Mesenchymal stem cell (in vitro differentiated cells and primary cell): ENCODE data around the gene TTC31.

Experiments
- DNase-seq: peaks from one replicate; pipeline ENCODE4 v3.0.0-alpha.2; 2013
- H2AFZ ChIP-seq: one replicate; pipeline ENCODE4 v1.6.1; 2013; ENCODE audit warnings: low read depth, mild to moderate bottlenecking, control low read depth, inconsistent platforms, low read length, moderate library complexity
- H2AK5ac ChIP-seq: 2 replicates; pipeline ENCODE4 v1.6.1; 2013; ENCODE audit warnings: low read length, moderate library complexity, mild to moderate bottlenecking, inconsistent platforms; ENCODE audit not compliant: severe bottlenecking
- H2BK120ac ChIP-seq: one replicate; pipeline ENCODE4 v1.6.1; 2013; ENCODE audit warnings: low read depth, mild to moderate bottlenecking, inconsistent platforms, low read length, moderate library complexity
- H2BK12ac ChIP-seq, 2 experiments: one replicate each; pipeline ENCODE4 v1.6.1; 2013; ENCODE audit warnings: inconsistent platforms in 2 of 2, low read length in 2 of 2, mild to moderate bottlenecking in 2 of 2, moderate library complexity in 2 of 2, control low read depth in 1 of 2
- H2BK15ac ChIP-seq: one replicate; pipeline ENCODE4 v1.6.1; 2013; ENCODE audit warnings: mild to moderate bottlenecking, low read depth, inconsistent platforms; ENCODE audit not compliant: poor library complexity, severe bottlenecking
- H2BK5ac ChIP-seq: 2 replicates; pipeline ENCODE4 v1.6.1; 2013; ENCODE audit warnings: low read depth, mild to moderate bottlenecking, low read length, control low read depth, inconsistent platforms; ENCODE audit not compliant: poor library complexity, severe bottlenecking
- H3K14ac ChIP-seq, 2 experiments: one replicate each; pipeline ENCODE4 v1.6.1; 2013; ENCODE audit warnings: inconsistent platforms in 2 of 2, low read length in 2 of 2, control low read depth in 1 of 2, mild to moderate bottlenecking in 1 of 2, moderate library complexity in 1 of 2
- H3K18ac ChIP-seq, 2 experiments: one replicate each; pipeline ENCODE4 v1.6.1; 2013; ENCODE audit warnings: inconsistent platforms in 2 of 2, low read length in 2 of 2, control low read depth in 1 of 2, low read depth in 1 of 2, mild to moderate bottlenecking in 1 of 2
- H3K23ac ChIP-seq, 2 experiments: one replicate each; pipeline ENCODE4 v1.6.1; 2013; ENCODE audit warnings: inconsistent platforms in 2 of 2, low read length in 2 of 2, mild to moderate bottlenecking in 2 of 2, moderate library complexity in 2 of 2, control low read depth in 1 of 2
- H3K27ac ChIP-seq: 2 replicates; pipeline ENCODE4 v1.5.1; 2013; ENCODE audit warnings: mild to moderate bottlenecking, moderate library complexity, low read length, control low read depth, inconsistent platforms; ENCODE audit not compliant: poor library complexity, severe bottlenecking
- H3K27me3 ChIP-seq, 2 experiments: 2 replicates each; pipeline versions ENCODE4 v1.6.1 to v1.7.0; 2013; ENCODE audit warnings: low read length in 2 of 2, mild to moderate bottlenecking in 2 of 2, moderate library complexity in 2 of 2, control low read depth in 1 of 2, inconsistent platforms in 1 of 2; ENCODE audit not compliant: control insufficient read depth in 1 of 2, insufficient read depth in 1 of 2
- H3K36me3 ChIP-seq, 2 experiments: 2 replicates each; pipeline versions ENCODE4 v1.6.1 to v1.7.0; 2013; ENCODE audit warnings: low read length in 2 of 2, control low read depth in 1 of 2, inconsistent platforms in 1 of 2, low read depth in 1 of 2, mild to moderate bottlenecking in 1 of 2; ENCODE audit not compliant: insufficient read depth in 2 of 2, control insufficient read depth in 1 of 2
- H3K4ac ChIP-seq, 2 experiments: one replicate each; pipeline ENCODE4 v1.6.1; 2013; ENCODE audit warnings: inconsistent platforms in 2 of 2, low read length in 2 of 2, mild to moderate bottlenecking in 2 of 2, moderate library complexity in 2 of 2, control low read depth in 1 of 2, low read depth in 1 of 2
- H3K4me1 ChIP-seq: 2 replicates; pipeline ENCODE4 v1.6.1; 2013; ENCODE audit warnings: low read depth, low read length, control low read depth; ENCODE audit not compliant: control insufficient read depth, insufficient read depth
- H3K4me2 ChIP-seq: 2 replicates; pipeline ENCODE4 v1.6.1; 2013; ENCODE audit warnings: low read length, mild to moderate bottlenecking, inconsistent platforms; ENCODE audit not compliant: poor library complexity, severe bottlenecking
- H3K4me3 ChIP-seq, 2 experiments: 2 replicates each; pipeline versions ENCODE4 v1.5.1 to v1.7.0; 2013; ENCODE audit warnings: low read length in 2 of 2, mild to moderate bottlenecking in 2 of 2, control low read depth in 1 of 2, low read depth in 1 of 2; ENCODE audit not compliant: insufficient read depth in 1 of 2
- H3K79me1 ChIP-seq: replicated peaks from 2 replicates; pipeline ENCODE4 v1.6.1; 2013; ENCODE audit warnings: mild to moderate bottlenecking, control low read depth, low read length, inconsistent platforms; ENCODE audit not compliant: poor library complexity, severe bottlenecking
- H3K9ac ChIP-seq: 2 replicates; pipeline ENCODE4 v1.7.0; 2013; ENCODE audit warnings: mild to moderate bottlenecking, low read length, moderate library complexity
- H3K9me3 ChIP-seq: 2 replicates; pipeline ENCODE4 v1.7.0; 2013; ENCODE audit warnings: mild to moderate bottlenecking, low read length; ENCODE audit not compliant: control insufficient read depth
- H4K8ac ChIP-seq: one replicate; pipeline ENCODE4 v1.6.1; 2013; ENCODE audit warnings: inconsistent platforms, mild to moderate bottlenecking, low read length, moderate library complexity
- H4K91ac ChIP-seq: one replicate; pipeline ENCODE4 v1.6.1; 2013; ENCODE audit warnings: mild to moderate bottlenecking, low read length, inconsistent platforms
- WGBS: methylation state at CpG from one replicate; pipeline ENCODE4 v1.1.7; 2013; ENCODE audit warnings: mixed read lengths; 5-methylcytosine and 5-hydroxymethylcytosine counted together

Gene TTC31

GRCh38 chr2:74497777-74498499, 15.1 kb downstream of the TTC31 start:
- Histone ChIP-seq H4K8ac (no peak overlapping the region), H3K9ac (peak overlapping the region; percentile 77), H2BK5ac (no peak overlapping the region), H3K79me1 (peaks cover 2% of the 10 kb centered on the region), H3K4ac (no peak overlapping the region), H3K4me2 (peak overlapping the region; percentile 75), H2AFZ (no peak overlapping the region), H3K27me3 (peaks cover 0 to 55% of the 10 kb centered on the region in 2 experiments), H2AK5ac (no peak overlapping the region), H3K9me3 (no peaks in the 10 kb centered on the region), H3K36me3 (peaks cover 8 to 17% of the 10 kb centered on the region in 2 experiments), H2BK120ac (no peak overlapping the region), H3K14ac (no peak overlapping the region), H3K18ac (peak overlapping the region in 1 of 2 experiments; percentile 28), H3K27ac (no peak overlapping the region), H4K91ac (no peak overlapping the region), H2BK12ac (no peak overlapping the region), H3K4me1 (peaks cover 36% of the 10 kb centered on the region), H3K23ac (peak overlapping the region in 1 of 2 experiments; percentile 76), H2BK15ac (no peak overlapping the region), H3K4me3 (peak overlapping the region; percentile 20 to 77)
- 4% methylated on average over 61 of the region's 61 CpGs for WGBS
- DNase-seq: peak; percentile 17

GRCh38 chr2:74498500-74499266, 15.8 kb downstream of the TTC31 start:
- Histone ChIP-seq H2BK15ac (no peak overlapping the region), H3K14ac (peak overlapping the region in 1 of 2 experiments; percentile 28), H2BK120ac (no peak overlapping the region), H2BK12ac (no peak overlapping the region), H3K79me1 (peaks cover 3% of the 10 kb centered on the region), H2BK5ac (no peak overlapping the region), H3K4me3 (peak overlapping the region; percentile 40 to 77), H3K9ac (peak overlapping the region; percentile 77), H3K27me3 (peaks cover 0 to 55% of the 10 kb centered on the region in 2 experiments), H2AK5ac (no peak overlapping the region), H3K4ac (no peak overlapping the region), H3K36me3 (peaks cover 1 to 10% of the 10 kb centered on the region in 2 experiments), H2AFZ (no peak overlapping the region), H3K4me2 (peak overlapping the region; percentile 75), H4K91ac (no peak overlapping the region), H3K27ac (no peak overlapping the region), H3K18ac (peak overlapping the region in 1 of 2 experiments; percentile 28), H3K9me3 (no peaks in the 10 kb centered on the region), H3K23ac (peak overlapping the region in 1 of 2 experiments; percentile 99), H3K4me1 (peaks cover 43% of the 10 kb centered on the region), H4K8ac (no peak overlapping the region)
- peak; percentile 52 for DNase-seq
- WGBS: under 1% methylated on average over 41 of the region's 41 CpGs

GRCh38 chr2:74499267-74499939, 16.5 kb downstream of the TTC31 start, which contains the start of gene LBX2:
Gene LBX2, minus strand, starts transcription at chr2:74499603. Its CDS starts 66 bp downstream, at chr2:74499537.
- Histone ChIP-seq H3K4me3 (peak within 1 kb of the TSS; percentile 50 to 77), H4K8ac (no peak within 1 kb of the TSS), H3K79me1 (peaks cover 3% of the 10 kb centered on the region), H3K18ac (peak within 1 kb of the TSS in 1 of 2 experiments; percentile 28), H3K4me2 (peak within 1 kb of the TSS; percentile 75), H2AK5ac (no peak within 1 kb of the TSS), H3K9me3 (no peaks in the 10 kb centered on the region), H3K27me3 (peaks cover 0 to 55% of the 10 kb centered on the region in 2 experiments), H2BK120ac (no peak within 1 kb of the TSS), H3K9ac (peak within 1 kb of the TSS; percentile 77), H3K23ac (peak within 1 kb of the TSS in 1 of 2 experiments; percentile 99), H2BK15ac (no peak within 1 kb of the TSS), H3K14ac (peak within 1 kb of the TSS in 1 of 2 experiments; percentile 28), H3K36me3 (peaks cover 4 to 6% of the 10 kb centered on the region in 2 experiments), H3K27ac (no peak within 1 kb of the TSS), H4K91ac (no peak within 1 kb of the TSS), H2BK5ac (no peak within 1 kb of the TSS), H2BK12ac (no peak within 1 kb of the TSS), H2AFZ (no peak within 1 kb of the TSS), H3K4ac (no peak within 1 kb of the TSS), H3K4me1 (peaks cover 49% of the 10 kb centered on the region)
- peak; percentile 45 for DNase-seq
- WGBS: 2% methylated on average over 65 of the region's 65 CpGs
